Breast epithelium (tissue), 3 donors: ENCODE measurements around the gene LIPK.

Experiments
- POLR2A ChIP-seq: fragments of 450-650 bp; IDR thresholded peaks from one replicate; pipeline ENCODE4 v1.6.1; 2016; ENCODE audit warnings: antibody characterized with exemption, mild to moderate bottlenecking, moderate library complexity
- TF ChIP-seq, protein P1 (sequence below), 3 donors: fragments of 450-650 bp; IDR thresholded peaks; one replicate each; pipeline ENCODE4 v1.5.1; 2016 to 2017; ENCODE audit warnings: antibody characterized with exemption in 3 of 3, mild to moderate bottlenecking in 3 of 3, moderate library complexity in 3 of 3

- TF ChIP-seq POLR2A: no peak
- TF ChIP-seq, protein P1, sequence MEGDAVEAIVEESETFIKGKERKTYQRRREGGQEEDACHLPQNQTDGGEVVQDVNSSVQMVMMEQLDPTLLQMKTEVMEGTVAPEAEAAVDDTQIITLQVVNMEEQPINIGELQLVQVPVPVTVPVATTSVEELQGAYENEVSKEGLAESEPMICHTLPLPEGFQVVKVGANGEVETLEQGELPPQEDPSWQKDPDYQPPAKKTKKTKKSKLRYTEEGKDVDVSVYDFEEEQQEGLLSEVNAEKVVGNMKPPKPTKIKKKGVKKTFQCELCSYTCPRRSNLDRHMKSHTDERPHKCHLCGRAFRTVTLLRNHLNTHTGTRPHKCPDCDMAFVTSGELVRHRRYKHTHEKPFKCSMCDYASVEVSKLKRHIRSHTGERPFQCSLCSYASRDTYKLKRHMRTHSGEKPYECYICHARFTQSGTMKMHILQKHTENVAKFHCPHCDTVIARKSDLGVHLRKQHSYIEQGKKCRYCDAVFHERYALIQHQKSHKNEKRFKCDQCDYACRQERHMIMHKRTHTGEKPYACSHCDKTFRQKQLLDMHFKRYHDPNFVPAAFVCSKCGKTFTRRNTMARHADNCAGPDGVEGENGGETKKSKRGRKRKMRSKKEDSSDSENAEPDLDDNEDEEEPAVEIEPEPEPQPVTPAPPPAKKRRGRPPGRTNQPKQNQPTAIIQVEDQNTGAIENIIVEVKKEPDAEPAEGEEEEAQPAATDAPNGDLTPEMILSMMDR (IDR thresholded peaks at IDR 0.05): no peak
Measured at GRCh38 chr10:88730864-88731263, 24.8 kb downstream of the LIPK start.
